SJSA1 (cell line): ENCODE results near the gene PNMA8C. TPM values are rescaled to one million over a fixed set of nuclear protein-coding genes. Genes with fewer than 3 reads are reported as not detected.
"Not testable (repeated sequence)": the region's sequence is repeated elsewhere in the genome, so short reads cannot be mapped to it uniquely, and the experiment has no call there.

ENCODE experiments used
- DNase-seq, 2 experiments: peaks; one replicate each; pipeline ENCODE4 v3.0.0-alpha.2; 2015 to 2020; ENCODE audit warnings: low spot score in 2 of 2, low read depth in 1 of 2
- H3K27ac ChIP-seq: fragments of 250-450 bp; sonication (Bioruptor Pico); 2 replicates; pipeline ENCODE4 v1.5.1; 2020; ENCODE audit warnings: mild to moderate bottlenecking, moderate library complexity
- H3K27me3 ChIP-seq: fragments of 250-450 bp; sonication (Bioruptor Pico); replicated peaks from 2 replicates; pipeline ENCODE4 v1.5.1; 2020; ENCODE audit warnings: mild to moderate bottlenecking, moderate library complexity
- H3K36me3 ChIP-seq: fragments of 250-450 bp; sonication (Bioruptor Pico); 2 replicates; pipeline ENCODE4 v1.5.1; 2020; ENCODE audit warnings: mild to moderate bottlenecking
- H3K4me1 ChIP-seq: fragments of 250-450 bp; sonication (Bioruptor Pico); replicated peaks from 2 replicates; pipeline ENCODE4 v1.6.1; 2021; ENCODE audit warnings: mild to moderate bottlenecking
- H3K4me3 ChIP-seq: fragments of 250-450 bp; sonication (Bioruptor Pico); 2 replicates; pipeline ENCODE4 v1.5.1; 2020; ENCODE audit warnings: mild to moderate bottlenecking
- H3K9me3 ChIP-seq: fragments of 250-450 bp; sonication (Bioruptor Pico); replicated peaks from 2 replicates; pipeline ENCODE4 v1.5.1; 2020; ENCODE audit warnings: mild to moderate bottlenecking
- total RNA-seq: library from RNA; depleted of rRNA; stranded (reverse); fragments of >200 nt; shearing (Covaris generic); gene quantifications from 2 replicates; pipeline ENCODE4 v1.2.3, GENCODE V29; 2014

PNMA8C gene
- total RNA-seq, 1 experiment from 2014 or later, result not detected

DNA sequence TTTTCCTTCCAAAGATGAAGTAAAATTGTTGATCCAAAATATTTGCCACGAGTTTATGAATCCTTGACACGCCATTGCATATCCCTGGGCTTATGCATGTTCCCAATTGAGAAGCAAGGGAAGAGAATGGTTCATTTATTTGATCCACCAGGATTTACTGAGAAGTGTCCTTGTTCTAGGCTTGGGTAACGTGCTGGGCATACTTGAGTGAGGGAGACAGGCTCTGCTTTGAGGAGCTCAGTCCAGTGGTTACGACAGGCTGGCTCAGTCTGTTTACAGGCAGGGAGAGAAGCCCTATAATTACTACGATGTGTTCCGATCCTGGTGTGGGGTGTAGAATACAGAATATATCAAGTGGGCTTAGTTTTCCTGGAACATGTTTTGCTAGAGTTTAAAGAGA, 6.3 kb upstream of the PNMA8C start:
- Histone ChIP-seq H3K27ac (no peak overlapping the region), H3K4me3 (no peak overlapping the region), H3K27me3 (no peaks in the 10 kb centered on the region; the same call in 1 of the 2 replicates), H3K4me1 (no peaks in the 10 kb centered on the region), H3K9me3 (no peaks in the 10 kb centered on the region), H3K36me3 (no peaks in the 10 kb centered on the region)
- no peak for DNase-seq

DNA sequence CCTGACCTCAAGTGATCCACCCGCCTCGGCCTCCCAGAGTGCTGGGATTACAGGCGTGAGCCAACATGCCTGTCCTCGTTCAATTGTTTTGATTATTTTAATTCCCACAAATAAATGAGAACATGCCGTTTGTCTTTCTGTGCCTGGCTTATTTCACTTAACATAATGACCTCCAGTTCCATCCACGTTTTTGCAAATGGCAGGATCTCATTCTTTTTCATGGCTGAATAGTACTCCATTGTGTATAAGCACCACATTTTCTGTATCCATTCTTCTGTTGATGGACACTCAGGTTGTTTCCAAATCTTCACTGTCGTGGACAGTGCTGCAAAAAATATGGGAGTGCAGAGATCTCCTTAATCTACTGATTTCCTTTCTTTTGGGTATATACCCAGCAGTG, 4.7 kb upstream of the PNMA8C start:
- not testable (repeated sequence) for DNase-seq, H3K27me3 ChIP-seq, H3K4me1 ChIP-seq

DNA sequence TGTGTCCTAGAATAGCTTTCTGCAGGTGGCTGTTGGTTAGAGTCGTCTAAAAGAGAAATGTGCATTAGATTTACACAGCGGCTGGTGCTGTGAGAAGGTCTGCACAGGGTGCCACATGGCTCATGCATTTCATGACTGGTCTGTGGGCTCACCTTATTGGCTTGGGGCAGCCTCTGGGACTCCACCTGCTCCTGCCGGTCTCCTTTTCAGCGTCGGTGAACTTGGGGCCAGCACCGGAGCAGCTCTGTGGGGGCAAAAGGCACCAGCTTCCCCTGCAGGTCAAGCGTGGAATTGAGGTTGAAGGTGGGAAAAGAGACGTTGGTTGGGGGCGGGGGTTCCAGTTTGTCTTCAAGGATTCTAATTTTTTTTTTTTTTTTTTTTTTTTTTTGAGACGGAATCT, 3.1 kb upstream of the PNMA8C start:
- Histone ChIP-seq H3K27me3 (peaks cover 5% of the 10 kb centered on the region), H3K4me3 (no peak overlapping the region), H3K36me3 (no peaks in the 10 kb centered on the region), H3K27ac (no peak overlapping the region), H3K9me3 (no peaks in the 10 kb centered on the region), H3K4me1 (peaks cover 4% of the 10 kb centered on the region; the same call in 1 of the 2 replicates)
- no peak for DNase-seq

More for the DNA sequence above, 4.7 kb upstream of the PNMA8C start:
- not testable (repeated sequence) for H3K4me3 ChIP-seq, H3K27ac ChIP-seq, H3K9me3 ChIP-seq, H3K36me3 ChIP-seq

DNA sequence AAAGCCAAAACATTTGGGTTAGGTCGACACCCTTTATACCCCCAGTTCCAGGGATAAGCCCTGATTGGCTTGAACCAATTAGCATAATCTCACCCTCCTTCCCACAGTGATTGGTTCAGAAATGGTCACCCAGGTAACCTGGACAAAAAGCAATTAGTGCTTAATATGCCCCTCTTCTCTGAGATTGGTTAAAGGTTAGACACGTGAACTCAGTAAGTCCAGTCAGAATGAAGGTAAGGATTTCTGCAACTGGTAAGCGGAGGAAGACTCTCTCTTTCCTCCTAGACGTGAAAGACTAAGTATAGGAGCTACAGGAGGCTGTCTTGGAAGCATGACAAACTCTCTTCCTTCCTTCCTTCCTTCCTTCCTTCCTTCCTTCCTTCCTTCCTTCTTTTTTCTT, 1.3 kb upstream of the PNMA8C start:
- Histone ChIP-seq H3K4me3 (no peak overlapping the region), H3K27me3 (peaks cover 5% of the 10 kb centered on the region), H3K36me3 (no peaks in the 10 kb centered on the region), H3K9me3 (no peaks in the 10 kb centered on the region), H3K27ac (no peak overlapping the region), H3K4me1 (peaks cover 4% of the 10 kb centered on the region; the same call in 1 of the 2 replicates)
- no peak for DNase-seq

DNA sequence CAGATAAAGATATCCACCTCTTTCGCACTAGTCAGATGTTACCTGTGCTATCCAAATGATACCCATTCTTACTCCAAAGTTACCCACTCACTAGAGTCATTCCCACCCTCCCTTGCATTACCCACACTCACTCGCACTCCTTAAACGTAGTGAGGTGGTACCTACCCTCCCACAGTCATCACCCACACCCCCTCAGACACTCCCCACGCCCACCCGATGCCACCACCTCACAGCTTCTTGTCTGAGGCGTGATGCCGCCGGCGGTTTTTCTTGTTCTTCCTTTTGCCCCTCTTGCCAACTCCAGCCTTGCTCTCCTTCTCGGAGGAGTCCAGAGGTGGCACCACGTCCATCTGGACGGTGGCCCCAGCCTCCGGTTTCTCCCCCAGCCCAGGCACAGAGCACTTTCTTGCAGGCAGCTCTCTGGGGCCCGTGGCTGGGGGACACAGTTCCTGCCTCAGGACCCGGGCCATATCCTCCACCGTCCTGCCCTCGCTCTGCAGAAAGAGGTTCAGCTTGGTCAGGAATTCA, 1.2 kb downstream of the PNMA8C start:
- H3K27me3 ChIP-seq, result peaks cover 5% of the 10 kb centered on the region
- H3K27ac ChIP-seq, result no peak overlapping the region
- H3K4me1 ChIP-seq, result peaks cover 4% of the 10 kb centered on the region; the same call in 1 of the 2 replicates
- H3K9me3 ChIP-seq, result no peaks in the 10 kb centered on the region
- H3K4me3 ChIP-seq, result no peak overlapping the region
- DNase-seq, result no peak
- no peaks in the 10 kb centered on the region for H3K36me3 ChIP-seq

DNA sequence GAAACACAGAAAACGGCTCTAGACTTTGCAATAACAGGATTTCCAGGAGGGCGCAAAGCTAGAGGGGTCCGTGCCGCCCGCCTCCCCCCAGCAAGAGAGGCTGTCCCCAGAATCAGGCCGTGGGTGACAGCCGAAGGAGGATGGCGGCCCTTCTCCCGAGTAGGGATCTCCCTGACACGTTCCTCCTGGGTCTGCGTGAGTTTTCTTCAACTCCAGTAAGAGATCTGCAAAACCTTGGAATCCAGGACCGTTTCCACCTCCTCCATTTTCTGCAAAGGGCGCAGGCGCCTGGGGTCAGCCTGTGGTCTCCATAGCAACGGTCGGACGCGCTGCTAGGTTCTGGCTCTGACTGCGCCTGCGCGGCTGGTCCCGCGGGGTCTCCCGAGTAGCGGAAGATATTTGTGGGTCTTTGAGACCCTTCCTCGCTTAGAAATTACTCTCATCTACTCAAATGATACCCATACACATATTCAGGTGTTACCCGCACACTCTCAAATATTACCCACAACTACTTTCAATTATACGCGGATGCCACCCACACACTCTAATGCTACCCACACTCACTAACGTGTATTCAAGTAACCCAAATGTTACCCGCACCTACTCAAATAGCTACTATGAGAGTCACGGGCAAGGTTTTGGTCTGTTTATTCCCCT, 2.1 kb downstream of the PNMA8C start:
- DNase-seq, result no peak
- H3K9me3 ChIP-seq, result no peaks in the 10 kb centered on the region
- no peak overlapping the region for H3K27ac ChIP-seq
- peaks cover 5% of the 10 kb centered on the region for H3K27me3 ChIP-seq
- H3K4me3 ChIP-seq, result no peak overlapping the region
- H3K4me1 ChIP-seq, result peaks cover 4% of the 10 kb centered on the region; the same call in 1 of the 2 replicates
- H3K36me3 ChIP-seq, result no peaks in the 10 kb centered on the region

DNA sequence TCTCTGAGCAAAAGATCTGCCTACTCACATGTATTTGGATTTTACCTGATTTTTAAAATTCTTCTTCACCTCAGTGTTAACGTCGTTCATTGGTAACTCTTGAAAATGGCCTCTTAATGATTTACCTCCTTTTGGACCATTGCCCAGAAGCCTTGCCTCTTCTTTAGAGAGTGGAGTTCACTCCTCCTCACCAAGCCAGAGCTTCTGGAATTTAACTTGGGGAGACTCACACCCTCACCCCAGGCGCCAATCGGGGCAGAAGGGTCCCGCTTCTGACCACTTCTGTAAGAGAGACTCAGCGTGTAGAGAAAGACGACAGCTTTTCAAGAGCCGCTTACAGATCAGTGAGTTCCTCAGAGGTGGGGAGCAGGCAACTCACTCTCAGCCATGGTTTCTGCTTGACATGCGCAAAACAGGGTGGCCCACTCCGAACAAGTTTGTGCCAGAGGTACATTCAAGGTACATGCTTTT, 2.7 kb downstream of the PNMA8C start:
- Histone ChIP-seq H3K27me3 (peaks cover 5% of the 10 kb centered on the region), H3K4me3 (no peak overlapping the region), H3K27ac (no peak overlapping the region), H3K4me1 (peaks cover 4% of the 10 kb centered on the region; the same call in 1 of the 2 replicates), H3K36me3 (no peaks in the 10 kb centered on the region), H3K9me3 (no peaks in the 10 kb centered on the region)
- DNase-seq, result no peak

DNA sequence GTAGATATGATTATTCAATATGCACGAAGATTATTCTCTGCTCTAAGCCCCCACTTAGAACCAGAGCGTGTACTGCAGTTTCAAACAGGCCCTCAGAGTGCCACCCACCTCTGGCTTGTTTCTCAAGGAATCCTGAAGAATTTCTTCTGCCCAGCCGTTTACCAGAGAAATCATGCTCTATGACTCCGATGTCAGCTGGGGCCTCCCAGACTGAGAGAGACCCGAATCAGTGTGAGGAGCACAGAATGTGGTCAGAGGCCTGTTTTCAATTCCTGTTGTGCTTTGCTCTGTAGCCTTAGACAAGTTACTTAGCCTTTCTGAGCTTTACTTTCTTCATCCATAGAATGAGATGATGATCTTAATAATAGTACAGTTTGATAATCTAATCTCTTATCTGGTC, 5.5 kb downstream of the PNMA8C start:
- Histone ChIP-seq H3K4me1 (no peaks in the 10 kb centered on the region), H3K27ac (no peak overlapping the region), H3K27me3 (peaks cover 5% of the 10 kb centered on the region; the same call in 1 of the 2 replicates), H3K4me3 (no peak overlapping the region), H3K36me3 (no peaks in the 10 kb centered on the region), H3K9me3 (no peaks in the 10 kb centered on the region)
- DNase-seq, result no peak

DNA sequence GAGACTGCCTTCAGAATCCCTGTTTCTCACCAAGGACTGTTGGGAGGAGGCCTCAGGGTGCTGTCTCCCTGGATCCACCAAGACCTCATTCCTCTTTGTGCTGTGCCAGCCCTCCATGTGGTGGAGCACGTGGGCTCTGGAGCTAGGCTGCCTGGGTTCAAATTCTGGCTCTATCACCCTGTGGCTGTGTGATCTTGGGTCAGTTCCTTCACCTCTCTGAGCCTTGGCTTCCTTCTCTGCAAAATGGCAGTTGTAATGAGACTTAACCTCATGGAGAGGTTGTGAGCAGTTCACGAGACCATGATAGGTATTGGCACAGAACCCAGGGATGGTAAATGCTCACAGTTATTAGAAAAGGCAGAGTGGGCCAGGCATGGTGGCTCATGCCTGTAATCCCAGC, 6.4 kb downstream of the PNMA8C start:
- H3K27ac ChIP-seq, result no peak overlapping the region
- no peak overlapping the region for H3K4me3 ChIP-seq
- H3K9me3 ChIP-seq, result no peaks in the 10 kb centered on the region
- peaks cover 5% of the 10 kb centered on the region; the same call in 1 of the 2 replicates for H3K27me3 ChIP-seq
- no peak for DNase-seq
- no peaks in the 10 kb centered on the region for H3K4me1 ChIP-seq
- no peaks in the 10 kb centered on the region for H3K36me3 ChIP-seq

DNA sequence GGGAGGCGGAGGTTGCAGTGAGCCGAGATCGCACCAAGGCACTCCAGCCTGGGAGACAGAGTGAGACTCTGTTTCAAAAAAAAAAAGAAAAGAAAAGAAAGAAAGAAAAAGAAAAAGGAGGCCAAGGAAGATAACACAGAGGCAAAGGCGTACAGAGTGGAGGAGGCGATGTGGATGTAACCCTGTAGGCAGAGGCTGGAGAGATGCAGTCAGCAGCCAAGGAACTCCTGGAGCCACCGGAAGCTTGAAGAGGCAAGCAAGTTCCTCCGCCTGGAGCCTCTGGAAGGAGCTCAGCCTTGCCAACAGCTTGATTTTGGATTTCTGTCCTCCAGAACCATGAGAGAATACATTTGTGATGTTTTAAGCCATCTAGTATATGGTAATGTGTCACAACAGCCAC, 8.7 kb downstream of the PNMA8C start:
- Histone ChIP-seq H3K36me3 (no peaks in the 10 kb centered on the region), H3K4me1 (peaks cover 17% of the 10 kb centered on the region), H3K27me3 (no peaks in the 10 kb centered on the region), H3K27ac (no peak overlapping the region), H3K9me3 (no peaks in the 10 kb centered on the region), H3K4me3 (no peak overlapping the region)
- no peak for DNase-seq

DNA sequence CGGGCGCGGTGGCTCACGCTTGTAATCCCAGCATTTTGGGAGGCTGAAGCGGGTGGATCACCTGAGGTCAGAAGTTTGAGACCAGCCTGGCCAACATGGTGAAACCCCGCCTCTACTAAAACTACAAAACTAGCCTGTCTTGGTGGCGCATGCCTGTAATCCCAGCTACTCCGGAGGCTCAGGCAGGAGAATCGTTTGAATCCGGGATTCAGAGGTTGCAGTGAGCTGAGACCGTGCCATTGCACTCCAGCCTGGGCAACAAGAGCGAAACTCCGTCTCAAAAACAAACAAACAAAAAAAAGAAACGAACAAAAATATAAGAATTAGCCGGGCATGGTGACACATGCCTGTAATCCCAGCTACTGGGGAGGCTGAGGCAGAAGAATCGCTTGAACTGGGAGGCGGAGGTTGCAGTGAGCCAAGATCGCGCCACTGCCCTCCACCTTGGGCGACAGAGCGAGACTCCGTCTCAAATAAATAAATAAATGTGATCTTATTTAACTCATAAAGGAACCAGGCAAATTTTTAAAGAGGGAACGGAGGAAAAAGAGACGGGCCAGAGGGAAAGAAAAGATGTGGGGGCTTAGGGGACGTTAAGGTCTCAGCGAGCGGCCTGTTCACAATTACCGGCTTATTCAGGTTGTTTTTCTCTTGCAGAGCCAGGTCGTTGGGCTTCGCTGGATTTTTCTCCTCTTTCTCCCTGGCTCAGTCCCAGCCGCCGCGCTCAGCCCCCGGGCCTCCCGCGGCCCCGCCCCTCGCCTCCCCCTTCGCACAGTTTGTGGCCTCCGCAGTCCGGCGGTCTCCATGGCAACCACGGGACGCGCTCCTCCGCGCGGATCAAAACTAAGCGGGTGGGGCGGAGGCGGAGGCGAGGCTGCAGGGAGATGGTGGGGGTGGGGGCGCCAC, 12.7 kb downstream of the PNMA8C start:
- not testable (repeated sequence) for H3K27me3 ChIP-seq, H3K9me3 ChIP-seq, H3K27ac ChIP-seq, H3K36me3 ChIP-seq
- peak; percentile 73 to 94 for DNase-seq
- peak overlapping the region; percentile 33 for H3K4me3 ChIP-seq
- peaks cover 33% of the 10 kb centered on the region for H3K4me1 ChIP-seq

DNA sequence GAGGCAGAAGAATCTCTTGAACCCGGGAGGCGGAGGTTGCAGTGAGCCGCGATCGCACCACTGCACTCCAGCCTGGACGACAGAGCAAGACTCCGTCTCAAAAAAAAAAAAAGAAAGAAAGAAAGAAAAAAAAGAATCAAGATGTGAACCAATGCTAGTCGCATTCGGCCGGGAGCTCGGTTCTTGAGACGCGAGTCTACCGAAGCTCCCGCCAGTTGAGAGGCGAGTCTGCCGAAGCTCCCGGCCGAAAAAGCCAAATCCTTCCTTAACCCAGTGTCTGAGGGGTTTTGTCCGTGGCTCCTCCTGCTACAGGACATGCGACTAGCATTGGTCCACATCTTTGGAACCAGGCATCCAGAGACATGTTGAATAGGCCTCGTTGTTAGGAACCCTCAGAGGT, 13.8 kb downstream of the PNMA8C start:
- not testable (repeated sequence) for H3K4me3 ChIP-seq, H3K27ac ChIP-seq, H3K36me3 ChIP-seq, H3K9me3 ChIP-seq, H3K27me3 ChIP-seq, DNase-seq
- peaks cover 33% of the 10 kb centered on the region for H3K4me1 ChIP-seq

DNA sequence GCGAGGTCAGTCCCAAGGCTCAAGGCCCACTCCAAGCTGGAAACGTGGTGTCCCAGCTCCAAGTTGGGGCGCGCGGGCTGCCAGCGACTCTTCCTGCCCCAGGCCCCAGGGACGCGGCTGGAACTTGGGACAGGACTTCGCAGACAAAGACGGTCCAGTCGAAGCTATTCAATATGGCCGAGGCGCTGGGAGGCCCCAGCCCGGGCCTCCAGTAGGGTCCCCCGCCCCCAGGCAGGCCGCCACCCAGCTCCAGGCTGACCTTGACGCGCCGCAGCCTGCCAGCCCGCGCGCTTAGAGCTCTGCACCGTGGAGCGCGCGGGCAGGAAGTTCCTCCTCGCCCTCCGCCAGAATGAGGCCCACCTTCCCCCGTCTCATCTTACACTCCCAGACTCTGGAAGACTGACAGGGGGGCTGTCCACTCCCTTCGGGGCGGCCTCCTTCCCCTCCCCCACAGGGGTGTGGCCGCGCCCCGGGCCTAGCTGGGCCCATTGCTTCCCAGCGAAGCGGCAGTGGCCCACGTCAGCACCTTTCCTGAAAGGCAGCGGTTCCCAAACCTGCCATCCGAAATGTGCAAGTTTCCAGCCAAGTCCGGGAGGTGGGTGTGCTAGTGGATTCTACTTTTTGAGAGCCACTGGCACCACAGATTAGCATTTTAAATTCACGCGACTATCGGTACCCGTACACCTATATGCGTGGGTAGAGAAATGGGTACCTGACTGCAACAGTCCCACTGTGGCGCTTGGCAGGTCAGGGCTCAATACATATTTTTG, 15.3 kb downstream of the PNMA8C start, which contains the start of gene CCDC8:
Gene CCDC8 (minus strand): TSS at position 303 of the 770 bp plus-strand sequence. CDS start 754 bp downstream, outside the sequence.
- Histone ChIP-seq H3K4me3 (peak within 1 kb of the TSS; percentile 48), H3K4me1 (peaks cover 33% of the 10 kb centered on the region), H3K27me3 (no peaks in the 10 kb centered on the region), H3K36me3 (0 out of 2 replicates have a peak, but pooled peaks cover 4% of the 10 kb centered on the region), H3K9me3 (no peaks in the 10 kb centered on the region), H3K27ac (peak within 1 kb of the TSS; percentile 12; the same call in 1 of the 2 replicates)
- peak; percentile 93 to 94 for DNase-seq
